ENCODE measurements around the gene ABCG5. TPM values are rescaled to one million over a fixed set of nuclear protein-coding genes. Genes with fewer than 3 reads are reported as not detected.

ABCG5 gene
- total RNA-seq, 5 donors from 2014 or later (not counting 1 experiment from before 2014, with no cell fraction given), result not detected

GRCh38 chr2:43788646-43789045 lies 50.0 kb downstream of the ABCG5 start:
- WGBS (ENCODE audit: insufficient coverage), result no CpG with 5 or more reads among the region's 1 CpG
- CTCF ChIA-PET, result no interaction called here
- peaks cover 0 to 3% of the 10 kb centered on the region in 2 donors for H3K36me3 ChIP-seq (ENCODE audit: control insufficient read depth in 2 of 2, extremely low read depth in 1 of 2, insufficient read depth in 1 of 2, low read length in 1 of 2)

GRCh38 chr2:43787895-43788294 lies 50.7 kb downstream of the ABCG5 start:
- CTCF ChIA-PET, result interaction anchor here in 1 of 2 donors (0.6 kb wide), 1 partner anchor 276 kb away, joined by 3 read pairs; no protein-coding TSS in a partner anchor
- no peak overlapping the region for H3K27ac ChIP-seq (ENCODE audit: low read length)
- ATAC-seq (replicated peaks in 1 of 4), result no peak

More at GRCh38 chr2:43788646-43789045, 50.0 kb downstream of the ABCG5 start:
- Mint-ChIP-seq H3K27ac (no peak overlapping the region), H3K9me3 (no peaks in the 10 kb centered on the region), H3K4me1 (no peaks in the 10 kb centered on the region), H3K36me3 (peaks cover 24% of the 10 kb centered on the region), H3K4me3 (no peak overlapping the region), H3K27me3 (no peaks in the 10 kb centered on the region)
- Histone ChIP-seq H3K27ac (ENCODE audit: low read length) (no peak overlapping the region), H3K4me1 (ENCODE audit: control insufficient read depth in 1 of 2, extremely low read depth in 1 of 2, insufficient read depth in 2 of 2, low read length in 2 of 2) (no peaks in the 10 kb centered on the region), H3K27me3 (replicated peaks in 1 of 2; ENCODE audit: control insufficient read depth in 2 of 2, extremely low read depth in 1 of 2, insufficient read depth in 2 of 2, low read length in 1 of 2) (no peaks in the 10 kb centered on the region), H3K4me3 (ENCODE audit: control insufficient read depth in 1 of 2, extremely low read depth in 1 of 2, low read length in 1 of 2) (no peak overlapping the region), H3K9me3 (no peaks in the 10 kb centered on the region)
- POLR2A ChIA-PET, result no interaction called here
- DNase-seq (no peak), ATAC-seq (replicated peaks in 1 of 4) (no peak)

GRCh38 chr2:43778233-43778632 lies 60.4 kb downstream of the ABCG5 start:
- Histone ChIP-seq H3K4me1 (ENCODE audit: control insufficient read depth in 1 of 2, extremely low read depth in 1 of 2, insufficient read depth in 2 of 2, low read length in 2 of 2) (peaks cover 6 to 12% of the 10 kb centered on the region in 2 experiments), H3K4me3 (ENCODE audit: control insufficient read depth in 1 of 2, extremely low read depth in 1 of 2, low read length in 1 of 2) (no peak overlapping the region), H3K27me3 (replicated peaks in 1 of 2; ENCODE audit: control insufficient read depth in 2 of 2, extremely low read depth in 1 of 2, insufficient read depth in 2 of 2, low read length in 1 of 2) (no peaks in the 10 kb centered on the region), H3K9me3 (no peaks in the 10 kb centered on the region), H3K36me3 (ENCODE audit: control insufficient read depth in 2 of 2, extremely low read depth in 1 of 2, insufficient read depth in 1 of 2, low read length in 1 of 2) (no peaks in the 10 kb centered on the region), H3K27ac (ENCODE audit: low read length) (no peak overlapping the region)
- no peak for DNase-seq
- Mint-ChIP-seq H3K27me3 (no peaks in the 10 kb centered on the region), H3K36me3 (peaks cover 20% of the 10 kb centered on the region), H3K27ac (no peak overlapping the region), H3K9me3 (no peaks in the 10 kb centered on the region), H3K4me1 (peaks cover 15 to 17% (median 16%) of the 10 kb centered on the region in 3 donors), H3K4me3 (no peak overlapping the region)
- ATAC-seq (replicated peaks in 1 of 4), result no peak
- no CpG with 5 or more reads among the region's 8 CpGs for WGBS (ENCODE audit: insufficient coverage)
- ChIA-PET CTCF (no interaction called here), POLR2A (no interaction called here)

More at GRCh38 chr2:43787895-43788294, 50.7 kb downstream of the ABCG5 start:
- no peaks in the 10 kb centered on the region for H3K4me1 Mint-ChIP-seq
- H3K36me3 Mint-ChIP-seq, result peaks cover 24% of the 10 kb centered on the region
- no peak overlapping the region for H3K4me3 Mint-ChIP-seq
- Histone ChIP-seq H3K27me3 (replicated peaks in 1 of 2; ENCODE audit: control insufficient read depth in 2 of 2, extremely low read depth in 1 of 2, insufficient read depth in 2 of 2, low read length in 1 of 2) (no peaks in the 10 kb centered on the region), H3K4me1 (ENCODE audit: control insufficient read depth in 1 of 2, extremely low read depth in 1 of 2, insufficient read depth in 2 of 2, low read length in 2 of 2) (no peaks in the 10 kb centered on the region), H3K36me3 (ENCODE audit: control insufficient read depth in 2 of 2, extremely low read depth in 1 of 2, insufficient read depth in 1 of 2, low read length in 1 of 2) (peaks cover 0 to 3% of the 10 kb centered on the region in 2 donors), H3K9me3 (no peaks in the 10 kb centered on the region), H3K4me3 (ENCODE audit: control insufficient read depth in 1 of 2, extremely low read depth in 1 of 2, low read length in 1 of 2) (no peak overlapping the region)
- no peaks in the 10 kb centered on the region for H3K9me3 Mint-ChIP-seq
- DNase-seq, result no peak
- no peaks in the 10 kb centered on the region for H3K27me3 Mint-ChIP-seq
- H3K27ac Mint-ChIP-seq, result no peak overlapping the region
- POLR2A ChIA-PET, result no interaction called here

- H3K27me3 ChIP-seq (replicated peaks in 1 of 2; ENCODE audit: control insufficient read depth in 2 of 2, extremely low read depth in 1 of 2, insufficient read depth in 2 of 2, low read length in 1 of 2), result no peaks in the 10 kb centered on the region
- ATAC-seq (replicated peaks in 1 of 4) (no peak), DNase-seq (no peak)
- no peaks in the 10 kb centered on the region for H3K36me3 ChIP-seq (ENCODE audit: control insufficient read depth in 2 of 2, extremely low read depth in 1 of 2, insufficient read depth in 1 of 2, low read length in 1 of 2)
- H3K4me3 Mint-ChIP-seq, result no peak overlapping the region
- no peak overlapping the region for H3K4me3 ChIP-seq (ENCODE audit: control insufficient read depth in 1 of 2, extremely low read depth in 1 of 2, low read length in 1 of 2)
- H3K4me1 ChIP-seq (ENCODE audit: control insufficient read depth in 1 of 2, extremely low read depth in 1 of 2, insufficient read depth in 2 of 2, low read length in 2 of 2), result peaks cover 6 to 12% of the 10 kb centered on the region in 2 experiments
- H3K4me1 Mint-ChIP-seq, result peaks cover 17 to 18% (median 17%) of the 10 kb centered on the region in 3 donors
- POLR2A ChIA-PET, result no interaction called here
- 89% methylated on average over 6 of the region's 8 CpGs for WGBS (ENCODE audit: insufficient coverage)
- CTCF ChIA-PET, result no interaction called here
- H3K36me3 Mint-ChIP-seq, result peaks cover 20% of the 10 kb centered on the region
- no peak overlapping the region for H3K27ac ChIP-seq (ENCODE audit: low read length)
- H3K9me3 ChIP-seq, result no peaks in the 10 kb centered on the region
- H3K27ac Mint-ChIP-seq, result no peak overlapping the region
- no peaks in the 10 kb centered on the region for H3K27me3 Mint-ChIP-seq
- no peaks in the 10 kb centered on the region for H3K9me3 Mint-ChIP-seq
Observed at GRCh38 chr2:43777306-43777926, 61.2 kb downstream of the ABCG5 start.

DNA sequence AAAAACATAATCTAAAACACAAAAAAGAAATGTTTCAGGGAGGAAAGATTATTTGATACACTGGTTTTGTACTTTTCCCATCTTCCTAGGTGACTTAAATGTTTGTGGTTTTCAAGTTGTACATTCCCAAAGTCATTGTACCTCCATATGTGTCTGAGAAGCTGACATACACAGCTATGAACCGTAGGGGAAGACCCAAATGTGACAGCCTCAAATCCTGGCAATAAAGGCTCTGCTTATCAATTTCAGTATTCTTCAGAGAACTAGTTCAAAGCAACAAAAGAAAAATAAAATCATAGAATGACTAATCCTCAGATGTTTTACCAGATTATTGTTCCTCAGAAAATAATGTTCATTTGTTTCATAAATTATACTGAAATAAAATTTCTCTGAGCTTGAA lies 62.3 kb downstream of the ABCG5 start:
- no peaks in the 10 kb centered on the region for H3K36me3 ChIP-seq (ENCODE audit: control insufficient read depth in 2 of 2, extremely low read depth in 1 of 2, insufficient read depth in 1 of 2, low read length in 1 of 2)
- no peak overlapping the region for H3K4me3 ChIP-seq (ENCODE audit: control insufficient read depth in 1 of 2, extremely low read depth in 1 of 2, low read length in 1 of 2)
- H3K4me1 Mint-ChIP-seq, result peaks cover 17 to 18% (median 17%) of the 10 kb centered on the region in 3 donors
- no peaks in the 10 kb centered on the region for H3K9me3 Mint-ChIP-seq
- no peaks in the 10 kb centered on the region for H3K27me3 Mint-ChIP-seq
- peaks cover 20% of the 10 kb centered on the region for H3K36me3 Mint-ChIP-seq
- H3K27ac Mint-ChIP-seq, result no peak overlapping the region
- H3K9me3 ChIP-seq, result no peaks in the 10 kb centered on the region
- POLR2A ChIA-PET, result no interaction called here
- H3K4me1 ChIP-seq (ENCODE audit: control insufficient read depth in 1 of 2, extremely low read depth in 1 of 2, insufficient read depth in 2 of 2, low read length in 2 of 2), result peaks cover 6 to 12% of the 10 kb centered on the region in 2 experiments
- H3K27me3 ChIP-seq (replicated peaks in 1 of 2; ENCODE audit: control insufficient read depth in 2 of 2, extremely low read depth in 1 of 2, insufficient read depth in 2 of 2, low read length in 1 of 2), result no peaks in the 10 kb centered on the region
- CTCF ChIA-PET, result no interaction called here
- no peak overlapping the region for H3K27ac ChIP-seq (ENCODE audit: low read length)
- H3K4me3 Mint-ChIP-seq, result no peak overlapping the region
- ATAC-seq (replicated peaks in 1 of 4) (no peak), DNase-seq (no peak)
- no CpG with 5 or more reads among the region's 1 CpG for WGBS (ENCODE audit: insufficient coverage)

- Mint-ChIP-seq H3K36me3 (peaks cover 8% of the 10 kb centered on the region), H3K27ac (no peak overlapping the region), H3K4me1 (peaks cover 17 to 18% (median 17%) of the 10 kb centered on the region in 3 donors), H3K27me3 (peaks cover 0 to 2% of the 10 kb centered on the region in 2 donors), H3K9me3 (no peaks in the 10 kb centered on the region), H3K4me3 (peak overlapping the region; percentile 91 to 97 (median 96))
- peak overlapping the region; percentile 91 to 98 for H3K4me3 ChIP-seq (ENCODE audit: control insufficient read depth in 1 of 2, extremely low read depth in 1 of 2, low read length in 1 of 2)
- no peak for ATAC-seq (replicated peaks in 1 of 4)
- no peak overlapping the region for H3K27ac ChIP-seq (ENCODE audit: low read length)
- peaks cover 6 to 12% of the 10 kb centered on the region in 2 experiments for H3K4me1 ChIP-seq (ENCODE audit: control insufficient read depth in 1 of 2, extremely low read depth in 1 of 2, insufficient read depth in 2 of 2, low read length in 2 of 2)
- no peaks in the 10 kb centered on the region for H3K9me3 ChIP-seq
- H3K27me3 ChIP-seq (replicated peaks in 1 of 2; ENCODE audit: control insufficient read depth in 2 of 2, extremely low read depth in 1 of 2, insufficient read depth in 2 of 2, low read length in 1 of 2), result no peaks in the 10 kb centered on the region
- WGBS (ENCODE audit: insufficient coverage), result 74% methylated on average over 4 of the region's 7 CpGs
- ChIA-PET CTCF (interaction anchor here in 1 of 2 donors (0.5 kb wide), 2 partner anchors 73 to 207 kb away, joined by 3 to 5 read pairs; no protein-coding TSS in a partner anchor), POLR2A (no interaction called here)
- DNase-seq, result no peak
- H3K36me3 ChIP-seq (ENCODE audit: control insufficient read depth in 2 of 2, extremely low read depth in 1 of 2, insufficient read depth in 1 of 2, low read length in 1 of 2), result no peaks in the 10 kb centered on the region
Observed at GRCh38 chr2:43774617-43775016, 64.0 kb downstream of the ABCG5 start.
